IMR-90 (cell line): ENCODE measurements around the gene GTF3C6.

Experiments
- CEBPB ChIP-seq: IDR thresholded peaks from 2 replicates; pipeline ENCODE4 v1.6.1; 2012; ENCODE audit warnings: low read depth, low read length, improper control_type of control experiment
- CTCF ChIP-seq: conservative IDR thresholded peaks from 2 replicates; pipeline ENCODE4 v1.5.1; 2012; ENCODE audit warnings: mild to moderate bottlenecking, low read depth, low read length, improper control_type of control experiment
- ELK1 ChIP-seq: fragments of 150-350 bp; IDR thresholded peaks from 2 replicates; pipeline ENCODE4 v1.6.1; 2016; ENCODE audit warnings: low read depth, mild to moderate bottlenecking, low read length, moderate library complexity, borderline replicate concordance
- MXI1 ChIP-seq: IDR thresholded peaks from 2 replicates; pipeline ENCODE4 v1.6.1; 2012; ENCODE audit warnings: low read depth, mild to moderate bottlenecking, low read length, moderate library complexity, borderline replicate concordance
- POLR2A ChIP-seq: IDR thresholded peaks from 2 replicates; pipeline ENCODE4 v1.6.1; 2012; ENCODE audit warnings: mild to moderate bottlenecking, low read depth, low read length
- RAD21 ChIP-seq: IDR thresholded peaks from 2 replicates; pipeline ENCODE4 v1.6.1; 2012; ENCODE audit warnings: low read length, improper control_type of control experiment
- RCOR1 ChIP-seq: IDR thresholded peaks from 2 replicates; pipeline ENCODE4 v1.6.1; 2012; ENCODE audit warnings: mild to moderate bottlenecking, low read length, improper control_type of control experiment; ENCODE audit not compliant: insufficient replicate concordance

GRCh38 chr6:110996691-110997090, 38.2 kb downstream of the GTF3C6 start:
- TF ChIP-seq POLR2A = no peak
- no peak for TF ChIP-seq CTCF
- TF ChIP-seq MXI1 = no peak
- no peak for TF ChIP-seq RCOR1
- TF ChIP-seq CEBPB = no peak
- no peak for TF ChIP-seq RAD21
- no peak for TF ChIP-seq ELK1
